Measurements from ENCODE around the gene GGN. TPM values are rescaled to one million over a fixed set of nuclear protein-coding genes. Genes with fewer than 3 reads are reported as not detected.
"Not testable (repeated sequence)": the region's sequence is repeated elsewhere in the genome, so short reads cannot be mapped to it uniquely, and the experiment has no call there.

GGN gene
- polyA plus RNA-seq, 1 donor (not counting 4 experiments of a cell fraction or from before 2014, with no cell fraction given): not detected

DNA sequence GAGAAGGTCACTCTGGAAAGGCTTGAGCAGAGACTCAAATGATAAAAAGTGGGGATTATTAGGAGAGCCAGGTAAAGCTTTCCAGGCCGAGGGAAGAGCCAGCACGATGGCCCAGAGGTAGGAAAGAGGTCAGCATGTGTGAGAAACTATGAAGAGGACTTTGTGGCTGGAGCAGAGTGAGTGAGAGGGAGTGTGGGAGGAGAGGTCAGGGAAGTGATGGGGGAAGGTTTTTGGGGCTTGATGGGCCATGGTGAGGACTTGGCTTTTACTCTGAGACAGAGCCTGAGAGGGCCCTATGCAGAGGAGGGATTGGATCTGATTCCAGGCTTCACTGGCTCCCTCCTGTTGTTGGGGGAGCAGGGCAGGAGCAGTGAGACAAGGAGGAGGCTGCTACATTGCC lies 46.9 kb downstream of the GGN start:
- Histone ChIP-seq H3K4me3 (ENCODE audit: control insufficient read depth in 2 of 3, extremely low read depth in 1 of 3, insufficient read depth in 2 of 3, low read depth in 1 of 3, low read length in 3 of 3) (no peak overlapping the region), H3K9ac (ENCODE audit: control insufficient read depth, extremely low read depth, insufficient read depth, low read length) (no peak overlapping the region), H3K27ac (ENCODE audit: control insufficient read depth, insufficient read depth, low read length) (no peak overlapping the region), H3K79me2 (ENCODE audit: control insufficient read depth, insufficient read depth, low read length) (no peaks in the 10 kb centered on the region), H3K9me1 (ENCODE audit: control insufficient read depth, extremely low read depth, insufficient read depth, low read length) (no peaks in the 10 kb centered on the region), H2AFZ (ENCODE audit: control insufficient read depth, low read length) (no peak overlapping the region), H3K36me3 (ENCODE audit: control insufficient read depth in 2 of 2, extremely low read depth in 1 of 2, insufficient read depth in 2 of 2, low read length in 2 of 2) (no peaks in the 10 kb centered on the region), H3K4me2 (ENCODE audit: control insufficient read depth, extremely low read depth, insufficient read depth, low read depth, low read length) (no peak overlapping the region), H3K9me3 (ENCODE audit: control insufficient read depth, low read depth, low read length) (no peaks in the 10 kb centered on the region), H3K4me1 (ENCODE audit: control insufficient read depth, extremely low read depth, insufficient read depth, low read length) (peaks cover 18% of the 10 kb centered on the region), H3K27me3 (ENCODE audit: control insufficient read depth, extremely low read depth, insufficient read depth, low read length) (no peaks in the 10 kb centered on the region), H4K20me1 (ENCODE audit: control insufficient read depth, extremely low read depth, insufficient read depth, low read length) (no peaks in the 10 kb centered on the region)
- DNase-seq (ENCODE audit: low read depth, low spot score) (no peak), FAIRE-seq (no peak)
- dilution Hi-C loops (cut with MboI; ENCODE audit: extremely low pct_ligation_motif_present, low sequenced_read_pairs): no loop called here
- TF ChIP-seq EZH2 (IDR thresholded peaks at IDR 0.05; ENCODE audit: low read length): no peak
- TF ChIP-seq, protein P1, sequence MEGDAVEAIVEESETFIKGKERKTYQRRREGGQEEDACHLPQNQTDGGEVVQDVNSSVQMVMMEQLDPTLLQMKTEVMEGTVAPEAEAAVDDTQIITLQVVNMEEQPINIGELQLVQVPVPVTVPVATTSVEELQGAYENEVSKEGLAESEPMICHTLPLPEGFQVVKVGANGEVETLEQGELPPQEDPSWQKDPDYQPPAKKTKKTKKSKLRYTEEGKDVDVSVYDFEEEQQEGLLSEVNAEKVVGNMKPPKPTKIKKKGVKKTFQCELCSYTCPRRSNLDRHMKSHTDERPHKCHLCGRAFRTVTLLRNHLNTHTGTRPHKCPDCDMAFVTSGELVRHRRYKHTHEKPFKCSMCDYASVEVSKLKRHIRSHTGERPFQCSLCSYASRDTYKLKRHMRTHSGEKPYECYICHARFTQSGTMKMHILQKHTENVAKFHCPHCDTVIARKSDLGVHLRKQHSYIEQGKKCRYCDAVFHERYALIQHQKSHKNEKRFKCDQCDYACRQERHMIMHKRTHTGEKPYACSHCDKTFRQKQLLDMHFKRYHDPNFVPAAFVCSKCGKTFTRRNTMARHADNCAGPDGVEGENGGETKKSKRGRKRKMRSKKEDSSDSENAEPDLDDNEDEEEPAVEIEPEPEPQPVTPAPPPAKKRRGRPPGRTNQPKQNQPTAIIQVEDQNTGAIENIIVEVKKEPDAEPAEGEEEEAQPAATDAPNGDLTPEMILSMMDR (optimal IDR thresholded peaks at IDR 0.05 in 1 of 3, IDR thresholded peaks at IDR 0.05 in 1 of 3, conservative IDR thresholded peaks at IDR 0.05 in 1 of 3; ENCODE audit: extremely low read depth in 1 of 3, insufficient read depth in 2 of 3, low read length in 3 of 3): no peak

- dilution Hi-C loops (cut with MboI; ENCODE audit: extremely low pct_ligation_motif_present, low sequenced_read_pairs); H2AFZ ChIP-seq (ENCODE audit: control insufficient read depth, low read length); H3K36me3 ChIP-seq (ENCODE audit: control insufficient read depth in 2 of 2, extremely low read depth in 1 of 2, insufficient read depth in 2 of 2, low read length in 2 of 2); H3K4me2 ChIP-seq (ENCODE audit: control insufficient read depth, extremely low read depth, insufficient read depth, low read depth, low read length); DNase-seq (ENCODE audit: low read depth, low spot score); H3K27ac ChIP-seq (ENCODE audit: control insufficient read depth, insufficient read depth, low read length); H3K9ac ChIP-seq (ENCODE audit: control insufficient read depth, extremely low read depth, insufficient read depth, low read length); H3K9me1 ChIP-seq (ENCODE audit: control insufficient read depth, extremely low read depth, insufficient read depth, low read length); H3K9me3 ChIP-seq (ENCODE audit: control insufficient read depth, low read depth, low read length); H4K20me1 ChIP-seq (ENCODE audit: control insufficient read depth, extremely low read depth, insufficient read depth, low read length); H3K4me3 ChIP-seq (ENCODE audit: control insufficient read depth in 2 of 3, extremely low read depth in 1 of 3, insufficient read depth in 2 of 3, low read depth in 1 of 3, low read length in 3 of 3); H3K79me2 ChIP-seq (ENCODE audit: control insufficient read depth, insufficient read depth, low read length); H3K27me3 ChIP-seq (ENCODE audit: control insufficient read depth, extremely low read depth, insufficient read depth, low read length): not testable (repeated sequence)
- peak; percentile 75 for FAIRE-seq
- peaks cover 18% of the 10 kb centered on the region for H3K4me1 ChIP-seq (ENCODE audit: control insufficient read depth, extremely low read depth, insufficient read depth, low read length)
Measured at GRCh38 chr19:38339011-38339410, 48.8 kb downstream of the GGN start.

DNA sequence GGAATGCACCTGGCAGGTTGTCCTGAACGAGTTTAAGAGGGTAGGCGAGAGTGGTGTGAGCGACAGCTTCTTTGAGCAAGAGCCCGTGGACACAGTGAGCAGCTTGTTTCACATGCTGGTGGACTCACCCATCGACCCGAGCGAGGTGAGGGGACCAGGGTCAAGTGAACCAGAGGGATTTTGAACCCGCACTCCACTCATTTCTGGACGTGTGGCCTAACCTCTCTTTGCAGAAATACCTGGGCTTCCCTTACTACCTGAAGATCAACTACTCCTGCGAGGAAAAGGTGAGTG lies 50.5 kb downstream of the GGN start:
- no peak for TF ChIP-seq EZH2 (IDR thresholded peaks at IDR 0.05; ENCODE audit: low read length)
- TF ChIP-seq, protein P1 (optimal IDR thresholded peaks at IDR 0.05 in 1 of 3, IDR thresholded peaks at IDR 0.05 in 1 of 3, conservative IDR thresholded peaks at IDR 0.05 in 1 of 3; ENCODE audit: extremely low read depth in 1 of 3, insufficient read depth in 2 of 3, low read length in 3 of 3): no peak
- Histone ChIP-seq H3K27me3 (ENCODE audit: control insufficient read depth, extremely low read depth, insufficient read depth, low read length) (no peaks in the 10 kb centered on the region), H3K9me3 (ENCODE audit: control insufficient read depth, low read depth, low read length) (no peaks in the 10 kb centered on the region), H3K4me3 (ENCODE audit: control insufficient read depth in 2 of 3, extremely low read depth in 1 of 3, insufficient read depth in 2 of 3, low read depth in 1 of 3, low read length in 3 of 3) (peak overlapping the region; percentile 58 to 65 (median 62)), H3K36me3 (ENCODE audit: control insufficient read depth in 2 of 2, extremely low read depth in 1 of 2, insufficient read depth in 2 of 2, low read length in 2 of 2) (no peaks in the 10 kb centered on the region), H4K20me1 (ENCODE audit: control insufficient read depth, extremely low read depth, insufficient read depth, low read length) (no peaks in the 10 kb centered on the region), H3K4me1 (ENCODE audit: control insufficient read depth, extremely low read depth, insufficient read depth, low read length) (peaks cover 12% of the 10 kb centered on the region), H3K9me1 (ENCODE audit: control insufficient read depth, extremely low read depth, insufficient read depth, low read length) (no peaks in the 10 kb centered on the region), H3K4me2 (ENCODE audit: control insufficient read depth, extremely low read depth, insufficient read depth, low read depth, low read length) (peak overlapping the region; percentile 96), H3K79me2 (ENCODE audit: control insufficient read depth, insufficient read depth, low read length) (no peaks in the 10 kb centered on the region), H3K27ac (ENCODE audit: control insufficient read depth, insufficient read depth, low read length) (no peak overlapping the region), H3K9ac (ENCODE audit: control insufficient read depth, extremely low read depth, insufficient read depth, low read length) (peak overlapping the region; percentile 18), H2AFZ (ENCODE audit: control insufficient read depth, low read length) (peak overlapping the region; percentile 85)
- FAIRE-seq: no peak
- dilution Hi-C loops (cut with MboI; ENCODE audit: extremely low pct_ligation_motif_present, low sequenced_read_pairs): no loop called here
- no peak for DNase-seq (ENCODE audit: low read depth, low spot score)
